ENCODE results near the gene SLC18B1. TPM values are rescaled to one million over a fixed set of nuclear protein-coding genes. Genes with fewer than 3 reads are reported as not detected.
A peak's percentile ranks its signal among the peaks of the same experiment; 100 is the strongest.

SLC18B1 gene
- polyA plus RNA-seq, 3 donors = 10.3 to 36.6 (median 24.8) TPM

DNA sequence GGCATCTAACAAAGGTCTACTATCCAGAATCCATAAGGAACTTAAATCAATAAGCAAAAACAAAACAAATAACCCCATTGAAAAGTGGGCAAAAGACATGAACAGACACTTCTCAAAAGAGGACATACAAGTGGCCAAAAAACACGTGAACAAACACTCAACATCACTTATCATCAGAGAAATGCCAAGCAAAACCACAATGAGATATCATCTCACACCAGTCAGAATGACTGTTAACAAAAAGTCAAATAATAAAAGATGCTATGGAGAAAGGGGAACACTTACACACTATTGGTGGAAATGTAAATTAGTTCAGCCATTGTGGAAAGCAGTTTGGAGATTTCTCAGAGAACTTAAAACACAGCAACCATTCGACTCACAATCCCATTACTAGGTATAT lies 65.2 kb downstream of the SLC18B1 start:
- Histone ChIP-seq H3K4me1 (ENCODE audit: control insufficient read depth in 1 of 2, insufficient read depth in 2 of 2, low read length in 2 of 2) (peaks cover 56 to 76% of the 10 kb centered on the region in 2 donors), H3K9me3 (replicated peaks in 1 of 2; ENCODE audit: control insufficient read depth in 1 of 2, insufficient read depth in 1 of 2, low read length in 2 of 2) (no peaks in the 10 kb centered on the region), H3K4me3 (replicated peaks in 1 of 3; ENCODE audit: low read depth in 2 of 3, low read length in 3 of 3) (peak overlapping the region; percentile 42 to 72 (median 44)), H2AFZ (ENCODE audit: insufficient read depth, low read depth, low read length, poor library complexity, severe bottlenecking) (no peak overlapping the region), H4K20me1 (ENCODE audit: insufficient read depth, low read length) (no peaks in the 10 kb centered on the region), H3K27ac (ENCODE audit: low read depth in 1 of 2, low read length in 2 of 2) (peak overlapping the region in 1 of 2 donors; percentile 89), H3K27me3 (ENCODE audit: control insufficient read depth in 2 of 2, insufficient read depth in 2 of 2, low read length in 2 of 2) (no peaks in the 10 kb centered on the region), H3K36me3 (replicated peaks in 1 of 2; ENCODE audit: control insufficient read depth in 1 of 2, insufficient read depth in 2 of 2, low read length in 2 of 2) (peaks cover 0 to 9% of the 10 kb centered on the region in 2 donors), H3K4me2 (replicated peaks; ENCODE audit: extremely low read depth, low read length, poor library complexity, severe bottlenecking) (peak overlapping the region; percentile 74), H3K79me2 (ENCODE audit: insufficient read depth, low read length) (peaks cover 14% of the 10 kb centered on the region), H3K9ac (ENCODE audit: insufficient read depth, low read length, poor library complexity, severe bottlenecking) (peak overlapping the region; percentile 44)
- TF ChIP-seq, protein P1, sequence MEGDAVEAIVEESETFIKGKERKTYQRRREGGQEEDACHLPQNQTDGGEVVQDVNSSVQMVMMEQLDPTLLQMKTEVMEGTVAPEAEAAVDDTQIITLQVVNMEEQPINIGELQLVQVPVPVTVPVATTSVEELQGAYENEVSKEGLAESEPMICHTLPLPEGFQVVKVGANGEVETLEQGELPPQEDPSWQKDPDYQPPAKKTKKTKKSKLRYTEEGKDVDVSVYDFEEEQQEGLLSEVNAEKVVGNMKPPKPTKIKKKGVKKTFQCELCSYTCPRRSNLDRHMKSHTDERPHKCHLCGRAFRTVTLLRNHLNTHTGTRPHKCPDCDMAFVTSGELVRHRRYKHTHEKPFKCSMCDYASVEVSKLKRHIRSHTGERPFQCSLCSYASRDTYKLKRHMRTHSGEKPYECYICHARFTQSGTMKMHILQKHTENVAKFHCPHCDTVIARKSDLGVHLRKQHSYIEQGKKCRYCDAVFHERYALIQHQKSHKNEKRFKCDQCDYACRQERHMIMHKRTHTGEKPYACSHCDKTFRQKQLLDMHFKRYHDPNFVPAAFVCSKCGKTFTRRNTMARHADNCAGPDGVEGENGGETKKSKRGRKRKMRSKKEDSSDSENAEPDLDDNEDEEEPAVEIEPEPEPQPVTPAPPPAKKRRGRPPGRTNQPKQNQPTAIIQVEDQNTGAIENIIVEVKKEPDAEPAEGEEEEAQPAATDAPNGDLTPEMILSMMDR (IDR thresholded peaks at IDR 0.05) = no peak
- intact Hi-C loops (cut with micrococcal nuclease) = no loop called here
- Mint-ChIP-seq H3K27ac (peak overlapping the region; percentile 20 to 95 (median 90)), H3K9me3 (peaks cover 0 to 6% (median 3%) of the 10 kb centered on the region in 7 donors), H3K36me3 (peaks cover 16 to 20% of the 10 kb centered on the region in 2 donors), H3K4me1 (peaks cover 60% of the 10 kb centered on the region), H3K27me3 (ENCODE audit: low read depth in 3 of 3) (peaks cover 0 to 2% (median 2%) of the 10 kb centered on the region in 3 donors), H3K4me3 (peak overlapping the region; percentile 63 to 81)
- WGBS (ENCODE audit: insufficient coverage) = 80% methylated on average over 1 of the region's 2 CpGs
- DNase-seq = peak in 2 of 3 donors; percentile 33 to 35

DNA sequence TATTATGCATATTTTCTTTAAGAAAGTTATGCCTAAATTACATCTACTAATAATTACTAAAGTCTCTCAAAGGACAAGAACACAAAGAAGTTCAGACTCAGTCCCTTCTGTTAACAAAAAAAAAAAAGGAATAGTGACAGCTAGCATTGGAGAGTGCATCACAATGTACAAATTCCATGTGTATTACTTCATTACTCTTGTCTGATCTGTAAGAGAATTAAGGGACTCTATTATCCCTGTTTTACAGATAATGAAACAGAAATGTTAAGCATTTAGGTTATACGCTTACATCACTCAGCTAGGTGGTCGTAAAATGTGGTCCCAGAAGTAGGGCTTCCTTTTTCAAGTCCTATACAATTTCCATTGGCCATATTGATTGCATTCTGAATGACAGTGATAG lies 67.4 kb downstream of the SLC18B1 start:
- Histone ChIP-seq H4K20me1 (ENCODE audit: insufficient read depth, low read length) (no peaks in the 10 kb centered on the region), H3K9me3 (replicated peaks in 1 of 2; ENCODE audit: control insufficient read depth in 1 of 2, insufficient read depth in 1 of 2, low read length in 2 of 2) (no peaks in the 10 kb centered on the region), H3K4me2 (replicated peaks; ENCODE audit: extremely low read depth, low read length, poor library complexity, severe bottlenecking) (peak overlapping the region; percentile 33), H3K4me3 (replicated peaks in 1 of 3; ENCODE audit: low read depth in 2 of 3, low read length in 3 of 3) (peak overlapping the region in 1 of 3 experiments; percentile 14), H3K27me3 (ENCODE audit: control insufficient read depth in 2 of 2, insufficient read depth in 2 of 2, low read length in 2 of 2) (no peaks in the 10 kb centered on the region), H2AFZ (ENCODE audit: insufficient read depth, low read depth, low read length, poor library complexity, severe bottlenecking) (no peak overlapping the region), H3K4me1 (ENCODE audit: control insufficient read depth in 1 of 2, insufficient read depth in 2 of 2, low read length in 2 of 2) (peaks cover 41 to 59% of the 10 kb centered on the region in 2 donors), H3K9ac (ENCODE audit: insufficient read depth, low read length, poor library complexity, severe bottlenecking) (no peak overlapping the region), H3K36me3 (replicated peaks in 1 of 2; ENCODE audit: control insufficient read depth in 1 of 2, insufficient read depth in 2 of 2, low read length in 2 of 2) (peaks cover 0 to 31% of the 10 kb centered on the region in 2 donors), H3K27ac (ENCODE audit: low read depth in 1 of 2, low read length in 2 of 2) (no peak overlapping the region), H3K79me2 (ENCODE audit: insufficient read depth, low read length) (peaks cover 14% of the 10 kb centered on the region)
- H3K9me3 Mint-ChIP-seq = peaks cover 0 to 3% (median 0%) of the 10 kb centered on the region in 7 donors
- peaks cover 46% of the 10 kb centered on the region for H3K4me1 Mint-ChIP-seq
- no peak overlapping the region for H3K4me3 Mint-ChIP-seq
- no peak for DNase-seq
- intact Hi-C loops (cut with micrococcal nuclease) = no loop called here
- no peak overlapping the region for H3K27ac Mint-ChIP-seq
- H3K27me3 Mint-ChIP-seq (ENCODE audit: low read depth in 3 of 3) = peaks cover 2% of the 10 kb centered on the region in 3 donors
- H3K36me3 Mint-ChIP-seq = peaks cover 34 to 35% of the 10 kb centered on the region in 2 donors
- TF ChIP-seq, protein P1 (IDR thresholded peaks at IDR 0.05) = no peak
- no CpG with 5 or more reads among the region's 2 CpGs for WGBS (ENCODE audit: insufficient coverage)

Data from CD14-positive monocyte (primary cell).